Activated T-cell treated with anti-CD3 and anti-CD28 coated beads, Interleukin-2, amount 50 U/mL, for 72 hours (primary cell): Measurements from ENCODE around the gene NRSN2. TPM values are rescaled to one million over a fixed set of nuclear protein-coding genes. Genes with fewer than 3 reads are reported as not detected.
"Not testable (repeated sequence)": the region's sequence is repeated elsewhere in the genome, so short reads cannot be mapped to it uniquely, and the experiment has no call there.

Experiments used
- ATAC-seq, 2 donors: fragments of 150-1000 bp; cut with Tn5 transposase; replicated peaks in 1 of 2; 2 replicates each; pipeline ENCODE4 v1.10.0; 2021; ENCODE audit warnings: moderate library complexity in 2 of 2, mild to moderate bottlenecking in 1 of 2
- DNase-seq, 2 donors: peaks; one replicate each; pipeline ENCODE4 v3.0.0; 2021 to 2022; ENCODE audit warnings: mixed read lengths in 1 of 2
- H3K27ac Mint-ChIP-seq: one replicate; pipeline ENCODE4 v1.8.0; 2022; ENCODE audit warnings: mild to moderate bottlenecking, moderate library complexity, mixed read lengths
- H3K27me3 Mint-ChIP-seq: one replicate; pipeline ENCODE4 v1.8.0; 2022; ENCODE audit warnings: low read depth, mixed read lengths
- H3K36me3 Mint-ChIP-seq, 2 donors: one replicate each; pipeline ENCODE4 v1.8.0; 2022; ENCODE audit warnings: mixed read lengths in 2 of 2, mild to moderate bottlenecking in 1 of 2; ENCODE audit not compliant: insufficient read depth in 2 of 2
- H3K4me1 Mint-ChIP-seq: one replicate; pipeline ENCODE4 v1.8.0; 2022; ENCODE audit warnings: low read depth, mixed read lengths
- H3K4me3 Mint-ChIP-seq, 2 donors: one replicate each; pipeline ENCODE4 v1.8.0; 2022; ENCODE audit warnings: mild to moderate bottlenecking in 2 of 2, mixed read lengths in 2 of 2, moderate library complexity in 2 of 2
- H3K9me3 Mint-ChIP-seq, 2 donors: one replicate each; pipeline ENCODE4 v1.8.0; 2022; ENCODE audit warnings: mixed read lengths in 2 of 2
- total RNA-seq, 2 donors: library from RNA; stranded (reverse); gene quantifications; one replicate each; pipeline ENCODE4 v1.2.3, GENCODE V29; 2022

NRSN2 gene
- total RNA-seq, 2 donors from 2014 or later: 12.9 to 14.7 TPM

DNA sequence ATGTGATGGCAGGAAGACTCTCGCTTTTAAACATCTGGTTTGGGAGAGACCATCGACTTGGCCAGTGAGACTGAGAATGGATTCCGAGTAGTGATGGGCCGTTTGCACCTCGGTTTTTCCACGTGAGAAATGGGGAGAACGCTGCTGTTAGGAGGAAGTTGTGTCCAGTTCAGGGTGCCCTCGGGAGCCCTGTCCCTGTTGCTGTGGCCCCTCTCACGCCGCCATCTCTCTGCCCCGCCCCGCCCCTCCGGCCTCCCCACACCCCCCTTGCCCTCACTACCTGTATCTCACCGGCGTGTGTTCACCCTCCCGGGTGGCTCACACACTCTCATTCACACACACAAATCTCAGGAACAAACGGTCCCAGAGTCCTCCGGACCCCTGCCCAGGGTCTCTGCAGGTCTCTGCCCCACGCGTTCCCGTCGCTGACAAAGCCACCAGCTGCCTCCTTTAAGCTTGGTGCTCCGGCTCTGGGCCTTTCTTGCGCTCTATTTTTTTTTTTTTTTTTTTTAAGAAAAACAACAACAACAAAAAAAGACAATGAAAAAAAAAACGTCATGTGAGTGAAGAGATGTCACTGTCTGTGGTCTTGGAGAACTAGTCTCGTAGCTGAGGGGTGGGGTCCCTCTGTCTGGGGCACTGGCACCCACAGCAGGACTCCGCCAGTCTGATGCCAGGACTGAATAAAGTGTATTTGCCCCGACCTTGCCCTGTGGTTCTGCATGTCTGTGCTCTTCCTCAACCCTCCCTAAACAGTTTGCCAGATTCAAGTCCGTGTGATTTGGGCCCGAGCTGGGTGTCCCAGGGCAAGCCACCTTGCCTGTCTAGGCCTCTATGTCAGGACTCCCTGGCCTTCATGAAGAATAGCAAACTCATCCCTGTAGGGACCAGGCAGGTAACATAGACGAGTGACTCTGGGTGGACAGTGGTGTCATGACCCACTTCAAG, 18.6 kb upstream of the NRSN2 start:
- Mint-ChIP-seq H3K36me3 (no peaks in the 10 kb centered on the region), H3K27me3 (no peaks in the 10 kb centered on the region), H3K4me3 (peak overlapping the region; percentile 88 to 91), H3K9me3 (no peaks in the 10 kb centered on the region), H3K27ac (no peak overlapping the region), H3K4me1 (peaks cover 39% of the 10 kb centered on the region)
- DNase-seq (no peak), ATAC-seq (no peak)

DNA sequence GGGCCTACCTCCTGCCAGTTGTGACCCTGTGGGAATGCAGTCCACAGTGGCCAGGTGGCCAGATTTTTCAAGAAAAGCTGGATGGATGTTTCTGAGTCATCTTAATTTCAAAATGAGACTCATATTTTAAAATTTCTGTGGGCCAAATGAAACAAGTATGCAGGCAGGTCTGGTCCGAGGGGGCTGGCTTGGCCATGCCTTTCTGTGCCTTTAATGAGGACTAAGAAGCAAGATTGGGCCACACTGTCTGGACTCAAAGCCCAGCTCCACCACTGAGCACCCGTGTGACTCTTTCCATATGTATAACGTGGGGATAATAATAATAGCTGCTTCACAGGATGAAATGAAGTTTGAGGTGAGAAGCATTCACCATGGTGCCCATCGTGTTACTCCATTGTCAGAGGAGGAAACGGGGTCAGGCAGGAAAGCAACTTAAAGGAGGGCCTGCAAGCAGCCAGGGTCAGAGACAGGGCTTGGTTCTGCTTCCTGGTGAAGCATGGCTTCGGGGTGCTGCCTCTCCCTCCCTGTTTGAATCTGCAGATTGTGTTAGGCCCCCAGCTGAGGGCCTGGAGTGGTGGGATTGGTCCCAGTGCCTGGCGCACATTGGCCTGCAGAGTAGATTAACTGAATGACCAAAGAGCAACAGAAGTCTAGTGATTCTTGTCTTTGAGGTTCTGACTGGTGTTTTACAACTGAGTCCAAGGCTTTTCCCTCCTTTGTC, 17.8 kb upstream of the NRSN2 start:
- H3K27ac Mint-ChIP-seq: no peak overlapping the region
- peak overlapping the region; percentile 12 to 74 for H3K4me3 Mint-ChIP-seq
- ATAC-seq (no peak), DNase-seq (no peak)
- no peaks in the 10 kb centered on the region for H3K9me3 Mint-ChIP-seq
- H3K4me1 Mint-ChIP-seq: peaks cover 30% of the 10 kb centered on the region
- no peaks in the 10 kb centered on the region for H3K36me3 Mint-ChIP-seq
- H3K27me3 Mint-ChIP-seq: no peaks in the 10 kb centered on the region

DNA sequence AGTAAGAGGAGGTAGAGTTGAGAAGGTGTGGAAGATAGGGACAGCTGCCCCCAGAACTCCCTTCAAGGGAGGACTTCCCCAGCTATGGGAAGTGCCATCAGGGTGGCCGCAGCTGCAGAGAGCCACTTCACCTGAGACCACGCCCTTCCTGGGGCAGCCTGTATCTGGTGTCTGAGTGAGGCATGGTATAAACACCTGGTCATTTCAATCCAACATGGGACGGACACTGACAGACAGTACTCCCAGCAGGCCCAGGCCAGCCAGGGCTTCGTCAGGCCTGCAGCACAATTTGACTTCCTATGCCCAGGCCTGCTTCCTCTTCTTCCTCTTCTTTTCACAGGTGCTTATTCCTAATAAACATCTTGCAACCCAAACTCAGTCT, 17.1 kb upstream of the NRSN2 start:
- DNase-seq: no peak
- H3K4me3 Mint-ChIP-seq: no peak overlapping the region
- no peaks in the 10 kb centered on the region for H3K36me3 Mint-ChIP-seq
- H3K27ac Mint-ChIP-seq: no peak overlapping the region
- H3K27me3 Mint-ChIP-seq: no peaks in the 10 kb centered on the region
- peaks cover 29% of the 10 kb centered on the region for H3K4me1 Mint-ChIP-seq
- no peak for ATAC-seq
- H3K9me3 Mint-ChIP-seq: no peaks in the 10 kb centered on the region

DNA sequence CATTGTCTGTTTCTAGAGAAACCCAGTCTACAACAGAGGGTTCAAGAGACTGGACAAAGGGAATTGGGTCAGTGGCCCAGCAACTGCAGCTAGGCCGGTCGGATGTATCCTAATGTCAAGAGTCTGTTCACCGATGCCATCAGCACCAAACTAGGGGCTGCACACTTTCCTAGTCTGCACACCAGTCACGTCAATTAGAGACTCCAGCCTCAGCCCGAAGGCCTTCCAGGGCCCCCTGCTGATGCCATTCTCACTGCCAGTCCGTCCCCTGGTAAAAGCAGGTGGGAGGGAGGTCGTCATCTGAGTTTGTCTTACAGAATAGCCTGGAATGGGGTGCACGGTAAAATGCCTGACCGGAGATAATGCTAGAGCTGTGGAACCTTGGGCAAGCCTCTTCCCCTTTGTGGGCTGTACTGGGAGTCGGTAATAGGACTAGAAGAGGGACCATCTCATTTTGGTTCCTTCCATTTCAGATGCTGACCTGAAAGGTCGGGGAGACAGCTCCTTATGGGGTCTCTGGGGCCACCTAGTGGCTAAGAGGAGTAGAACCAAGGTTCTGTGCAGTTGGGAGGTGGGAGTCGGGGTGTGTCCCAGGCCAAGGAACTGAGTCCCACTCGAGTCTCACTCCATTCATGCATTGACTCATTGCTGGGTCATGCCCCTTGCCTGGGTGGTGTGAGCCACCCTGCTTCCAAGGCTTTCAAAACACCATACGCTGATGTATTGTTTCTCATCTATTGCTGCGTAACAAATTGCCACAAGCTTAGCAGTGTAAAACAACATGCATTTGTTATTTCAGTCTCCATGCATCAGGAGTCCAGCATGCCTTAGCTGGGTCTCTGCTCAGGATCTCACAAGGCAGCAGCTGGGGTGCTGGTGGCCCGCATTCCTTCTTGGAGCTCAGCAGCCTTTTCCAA, 16.4 kb upstream of the NRSN2 start:
- H3K4me1 Mint-ChIP-seq: peaks cover 29% of the 10 kb centered on the region
- ATAC-seq: peak; percentile 42
- H3K9me3 Mint-ChIP-seq: no peaks in the 10 kb centered on the region
- no peaks in the 10 kb centered on the region for H3K27me3 Mint-ChIP-seq
- H3K4me3 Mint-ChIP-seq: no peak overlapping the region
- peak; percentile 69 to 72 for DNase-seq
- no peaks in the 10 kb centered on the region for H3K36me3 Mint-ChIP-seq
- H3K27ac Mint-ChIP-seq: no peak overlapping the region

DNA sequence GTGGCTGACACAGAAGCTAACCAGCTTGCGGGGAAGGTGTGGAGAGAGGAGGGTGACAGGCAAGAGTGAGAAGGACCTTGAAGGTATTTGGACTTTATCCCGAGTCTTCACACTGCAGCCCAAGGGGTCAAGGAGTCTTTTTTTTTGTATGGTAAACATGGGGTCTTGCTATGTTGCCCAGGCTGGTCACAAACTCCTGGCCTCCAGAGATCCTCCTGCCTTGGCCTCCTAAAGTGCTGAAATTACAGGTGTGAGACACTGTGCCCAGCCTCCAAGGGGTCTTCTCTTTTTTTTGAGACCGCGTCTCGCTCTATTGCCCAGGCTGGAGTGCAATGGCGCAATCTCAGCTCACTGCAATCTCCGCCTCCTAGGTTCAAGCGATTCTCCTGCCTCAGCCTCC, 12.3 kb upstream of the NRSN2 start:
- no peaks in the 10 kb centered on the region for H3K36me3 Mint-ChIP-seq
- no peaks in the 10 kb centered on the region for H3K9me3 Mint-ChIP-seq
- no peaks in the 10 kb centered on the region for H3K27me3 Mint-ChIP-seq
- H3K4me1 Mint-ChIP-seq: peaks cover 8% of the 10 kb centered on the region
- H3K27ac Mint-ChIP-seq: no peak overlapping the region
- H3K4me3 Mint-ChIP-seq: no peak overlapping the region
- DNase-seq (no peak), ATAC-seq (no peak)

DNA sequence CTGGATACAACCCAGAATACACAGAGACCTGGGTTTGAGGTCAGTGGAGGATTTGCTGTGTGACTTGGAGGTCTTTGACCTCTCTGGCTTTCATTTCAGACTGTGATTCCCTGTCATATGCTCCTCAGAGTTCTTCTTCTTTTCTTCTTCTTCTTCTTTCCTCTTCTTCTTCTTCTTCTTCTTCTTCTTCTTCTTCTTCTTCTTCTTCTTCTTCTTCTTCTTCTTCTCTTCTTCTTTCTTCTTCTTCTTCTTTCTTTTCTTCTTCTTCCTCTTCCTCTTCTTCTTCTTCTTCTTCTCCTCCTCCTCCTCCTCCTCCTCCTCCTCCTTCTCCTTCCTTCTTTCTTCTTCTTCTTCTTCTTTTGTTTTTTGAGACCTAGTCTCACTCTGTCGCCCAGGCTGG, 10.9 kb upstream of the NRSN2 start:
- not testable (repeated sequence) for H3K4me3 Mint-ChIP-seq, H3K9me3 Mint-ChIP-seq, H3K4me1 Mint-ChIP-seq, DNase-seq, H3K36me3 Mint-ChIP-seq, ATAC-seq, H3K27me3 Mint-ChIP-seq, H3K27ac Mint-ChIP-seq

DNA sequence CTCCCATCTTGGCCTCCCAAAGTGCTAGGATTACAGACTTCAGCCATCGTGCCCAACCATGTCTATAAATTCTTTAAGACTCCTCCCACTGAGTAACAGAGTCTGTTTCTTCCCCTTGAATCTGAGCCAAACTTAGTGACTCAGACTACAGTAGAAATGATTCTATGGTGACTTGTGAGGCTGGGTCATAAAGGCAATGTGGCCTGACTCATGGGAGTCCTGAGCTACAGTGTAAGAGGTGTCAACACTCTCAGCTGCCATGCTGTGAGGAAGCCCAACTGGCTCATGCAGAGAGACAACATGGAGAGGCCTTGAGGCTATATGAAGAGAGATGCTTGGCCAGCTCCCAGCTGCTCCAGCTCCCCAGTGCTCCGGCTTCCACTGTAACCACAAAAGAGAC, 5.2 kb upstream of the NRSN2 start:
- Mint-ChIP-seq H3K36me3 (peaks cover 13 to 23% of the 10 kb centered on the region in 2 donors), H3K27ac (no peak overlapping the region), H3K27me3 (peaks cover 5% of the 10 kb centered on the region), H3K4me1 (peaks cover 17% of the 10 kb centered on the region), H3K9me3 (peaks cover 5 to 9% of the 10 kb centered on the region in 2 donors), H3K4me3 (no peak overlapping the region)
- DNase-seq (peak; percentile 57 to 73), ATAC-seq (peak; percentile 99)

DNA sequence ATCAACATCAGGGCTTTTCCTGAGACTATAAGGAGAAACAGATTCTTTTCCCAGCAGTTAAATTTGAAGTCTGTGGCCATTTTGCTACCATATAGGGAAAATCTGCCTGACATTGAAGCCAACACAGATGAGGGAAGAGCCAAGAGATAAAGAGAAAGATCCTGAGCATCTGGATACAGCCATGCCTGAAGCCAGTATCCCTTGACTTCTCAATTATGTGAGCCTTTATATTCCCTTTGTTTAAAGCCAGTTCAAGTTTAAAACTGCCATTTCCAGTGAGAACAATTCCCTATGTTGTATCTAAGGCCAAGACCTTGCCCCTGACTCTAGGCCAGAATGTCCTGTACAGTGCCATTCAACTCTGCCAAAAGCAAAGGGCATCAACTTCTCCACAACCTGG, 3.8 kb upstream of the NRSN2 start:
- Mint-ChIP-seq H3K27me3 (peaks cover 5% of the 10 kb centered on the region), H3K36me3 (peaks cover 14 to 23% of the 10 kb centered on the region in 2 donors), H3K4me1 (peaks cover 19% of the 10 kb centered on the region), H3K27ac (no peak overlapping the region), H3K4me3 (no peak overlapping the region), H3K9me3 (peaks cover 5 to 9% of the 10 kb centered on the region in 2 donors)
- DNase-seq (no peak), ATAC-seq (no peak)

DNA sequence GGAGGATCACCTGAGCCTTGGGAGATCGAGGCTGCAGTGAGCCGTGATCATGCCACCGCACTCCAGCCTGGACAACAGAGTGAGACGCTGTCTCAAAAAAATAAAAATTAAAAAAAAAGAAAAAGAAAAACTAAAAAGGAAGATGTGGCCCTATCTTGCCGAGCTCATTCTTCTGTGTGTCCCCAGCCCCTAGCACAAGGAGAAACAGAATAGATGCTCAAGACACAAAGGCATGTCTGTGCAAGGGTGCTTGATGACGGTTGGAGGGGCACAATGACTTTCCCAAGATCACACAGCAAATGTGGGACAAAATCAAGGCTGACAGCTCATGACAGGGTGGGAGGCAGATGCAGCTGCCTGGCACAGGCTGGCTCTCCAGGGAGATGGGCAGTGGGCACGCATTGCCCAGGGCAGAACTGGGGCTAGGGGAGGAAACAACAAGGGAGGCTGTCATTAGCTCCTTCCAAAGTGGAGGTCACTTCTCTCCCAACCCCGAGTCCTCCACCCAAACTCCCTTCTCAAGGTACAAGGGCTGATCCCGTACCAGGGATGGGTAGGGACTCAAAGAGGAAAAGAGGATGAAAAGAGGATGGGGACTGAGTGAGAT, 775 bp upstream of the NRSN2 start:
- peaks cover 27% of the 10 kb centered on the region for H3K4me1 Mint-ChIP-seq
- DNase-seq (no peak), ATAC-seq (no peak)
- H3K4me3 Mint-ChIP-seq: peak overlapping the region; percentile 87 to 92
- peaks cover 5 to 9% of the 10 kb centered on the region in 2 donors for H3K9me3 Mint-ChIP-seq
- H3K27ac Mint-ChIP-seq: peak overlapping the region; percentile 63
- H3K36me3 Mint-ChIP-seq: peaks cover 17 to 25% of the 10 kb centered on the region in 2 donors
- peaks cover 5% of the 10 kb centered on the region for H3K27me3 Mint-ChIP-seq

DNA sequence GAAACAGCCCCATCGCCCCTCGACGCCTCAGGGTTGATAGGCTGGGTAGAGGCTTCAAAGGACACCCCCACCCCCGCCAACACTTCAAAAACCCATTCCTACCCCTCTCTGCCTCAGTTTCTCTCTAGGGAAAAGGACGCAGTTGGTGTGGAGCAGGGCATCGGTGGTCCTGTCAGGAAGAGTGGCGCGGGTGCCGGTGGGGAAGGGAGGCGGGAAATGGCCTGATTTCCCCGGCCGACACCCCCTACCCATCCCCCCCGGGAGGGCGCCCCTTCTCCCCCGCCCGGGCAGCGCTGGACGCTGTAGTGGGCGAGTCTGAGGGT, 367 bp downstream of the NRSN2 start:
- Mint-ChIP-seq H3K27me3 (peaks cover 5% of the 10 kb centered on the region), H3K27ac (no peak overlapping the region), H3K4me1 (peaks cover 18% of the 10 kb centered on the region), H3K36me3 (peaks cover 11 to 15% of the 10 kb centered on the region in 2 donors), H3K4me3 (peak overlapping the region; percentile 84 to 99), H3K9me3 (peaks cover 4 to 5% of the 10 kb centered on the region in 2 donors)
- ATAC-seq (peak in 1 of 2 donors; percentile 2), DNase-seq (no peak)

DNA sequence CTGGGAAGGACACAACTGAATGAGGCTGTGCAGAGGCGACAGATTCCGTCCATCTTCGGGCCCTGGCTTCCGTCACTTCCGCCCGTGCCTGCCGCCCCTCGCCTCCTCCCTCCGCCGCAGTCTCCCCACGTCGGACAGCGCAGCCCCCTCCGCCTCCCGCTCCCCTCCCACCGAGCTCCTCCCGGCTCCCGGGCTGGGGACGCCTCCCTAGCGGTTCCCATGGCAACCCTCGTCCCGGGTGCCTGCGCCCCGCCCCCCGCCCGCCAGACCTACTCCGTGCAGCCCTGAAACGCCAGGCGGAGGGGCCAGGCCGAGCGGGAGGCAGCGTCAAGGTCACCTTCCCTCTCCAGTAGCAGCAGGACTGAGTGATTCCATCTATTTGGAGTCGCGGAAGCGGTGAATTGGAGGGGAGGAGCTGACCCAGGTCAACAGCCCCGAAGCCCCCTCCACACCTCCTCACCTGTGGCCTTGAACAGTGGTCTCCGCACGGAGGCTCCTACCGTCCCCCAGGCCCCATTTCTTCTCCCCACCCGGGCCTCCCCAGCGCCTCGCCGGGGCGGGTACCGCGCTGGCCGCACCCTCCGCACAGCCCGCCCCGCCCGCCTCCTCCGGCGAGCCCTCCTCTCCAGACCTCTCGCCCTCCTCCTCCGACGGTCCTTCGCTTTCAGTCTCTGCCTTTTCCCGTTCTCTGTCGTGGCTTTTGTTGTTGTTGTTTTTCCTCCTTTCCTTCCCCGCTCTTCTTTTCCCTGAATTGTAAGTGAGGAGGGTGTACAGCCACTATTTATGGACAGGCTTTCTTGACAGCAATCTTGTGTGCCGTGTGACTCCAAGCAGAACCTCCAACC, 951 bp downstream of the NRSN2 start:
- peaks cover 3 to 5% of the 10 kb centered on the region in 2 donors for H3K9me3 Mint-ChIP-seq
- H3K36me3 Mint-ChIP-seq: peaks cover 9 to 13% of the 10 kb centered on the region in 2 donors
- peak; percentile 72 to 75 for DNase-seq

More for the DNA sequence above, 951 bp downstream of the NRSN2 start:
- peaks cover 18% of the 10 kb centered on the region for H3K4me1 Mint-ChIP-seq
- ATAC-seq: peak; percentile 84 to 86
- peak overlapping the region; percentile 84 to 99 for H3K4me3 Mint-ChIP-seq
- H3K27ac Mint-ChIP-seq: peak overlapping the region; percentile 36
- H3K27me3 Mint-ChIP-seq: peaks cover 5% of the 10 kb centered on the region
